ENCODE results near the gene NCSTN.

The NCSTN gene

GRCh38 chr1:160351629-160352028 is 8.4 kb downstream of the NCSTN start:
- DNase-seq (ENCODE audit: low spot score): no peak

DNA sequence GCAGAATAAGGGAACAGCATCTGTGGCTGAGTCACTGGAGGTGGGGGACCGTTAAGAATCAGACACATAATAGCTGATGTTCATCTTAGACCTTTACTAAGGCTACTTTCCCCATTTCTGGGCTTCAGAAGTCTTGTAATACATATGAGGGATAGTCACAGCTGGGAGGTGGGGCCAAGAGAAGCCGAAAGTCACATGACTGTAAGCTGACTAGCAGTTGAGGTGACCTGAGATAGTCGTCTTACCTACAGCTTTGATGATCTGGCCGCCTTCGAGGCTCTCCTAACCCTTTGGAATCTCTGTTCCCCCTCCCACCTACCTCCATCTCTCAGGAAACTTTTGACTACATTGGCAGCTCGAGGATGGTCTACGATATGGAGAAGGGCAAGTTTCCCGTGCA is 9.4 kb downstream of the NCSTN start:
- no peak for DNase-seq (ENCODE audit: low spot score)

- DNase-seq (ENCODE audit: low spot score): no peak
Measured at GRCh38 chr1:160353223-160353622, 10.0 kb downstream of the NCSTN start.

DNA sequence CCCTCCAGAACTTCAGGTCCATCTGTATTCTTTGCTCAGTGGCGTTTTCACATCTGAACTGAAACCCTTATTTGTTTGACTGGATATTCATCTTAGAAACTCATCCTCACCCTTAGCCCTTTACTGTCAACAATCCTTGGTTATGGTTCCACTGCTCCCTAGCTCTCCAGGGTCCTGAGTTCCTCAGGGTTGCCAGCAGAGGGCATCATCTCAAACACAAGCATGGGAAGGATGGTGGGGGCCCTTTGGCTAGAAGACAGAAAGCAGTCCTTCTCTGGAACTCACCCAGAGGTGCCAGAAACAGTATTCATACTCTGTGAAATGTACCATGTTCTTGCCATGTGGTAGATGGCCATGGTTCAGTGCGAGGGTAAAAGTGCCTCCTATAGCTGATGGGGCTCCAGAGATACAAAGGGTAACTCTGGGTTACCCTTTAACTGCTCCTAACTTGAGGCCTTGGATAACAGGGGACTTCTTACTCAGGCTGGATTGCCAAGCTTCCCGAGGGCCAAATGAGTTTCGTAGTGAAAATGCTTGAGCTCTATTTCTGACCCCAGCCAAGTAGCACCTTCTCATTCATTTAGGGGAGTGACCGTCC is 11.3 kb downstream of the NCSTN start:
- DNase-seq (ENCODE audit: low spot score): peak; percentile 51

DNA sequence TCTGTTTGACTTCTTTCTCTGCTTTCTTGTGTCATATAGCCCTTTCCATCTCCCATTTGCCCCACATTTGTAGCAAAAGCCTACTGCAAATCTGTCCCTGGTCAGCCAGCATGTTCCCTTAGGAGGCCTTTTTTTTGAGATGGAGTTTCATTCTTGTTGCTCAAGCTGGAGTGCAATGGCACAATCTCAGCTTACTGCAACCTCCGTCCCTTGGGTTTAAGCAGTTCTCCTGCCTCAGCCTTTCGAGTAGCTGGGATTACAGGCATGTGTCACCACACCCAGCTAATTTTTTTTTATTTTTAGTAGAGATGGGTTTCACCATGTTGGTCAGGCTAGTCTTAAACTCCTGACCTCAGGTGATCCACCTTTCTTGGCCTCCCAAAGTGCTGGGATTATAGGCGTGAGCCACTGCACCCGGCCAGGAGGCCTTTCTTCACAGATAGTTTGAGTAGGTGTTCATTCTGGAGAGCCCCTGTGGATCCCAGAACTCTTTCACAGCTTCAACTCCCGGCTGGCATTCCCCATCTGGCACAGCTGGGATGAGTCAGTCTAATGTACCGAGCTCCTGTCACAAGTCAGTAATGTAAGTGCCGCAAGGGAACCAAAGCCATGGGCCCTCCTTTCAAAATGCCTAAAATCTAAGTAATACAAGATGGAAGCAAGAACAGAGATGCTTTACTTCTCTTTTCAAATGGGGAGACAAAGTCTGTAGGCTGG is 14.3 kb downstream of the NCSTN start:
- no peak for DNase-seq (ENCODE audit: low spot score)

GRCh38 chr1:160358073-160358472 is 14.9 kb downstream of the NCSTN start:
- DNase-seq (ENCODE audit: low spot score): no peak

- DNase-seq (ENCODE audit: low spot score): no peak
Measured at GRCh38 chr1:160359559-160360226, 16.5 kb downstream of the NCSTN start.

- DNase-seq (ENCODE audit: low spot score): no peak
Measured at GRCh38 chr1:160360227-160360695, 17.1 kb downstream of the NCSTN start.

- no peak for DNase-seq (ENCODE audit: low spot score)
Measured at GRCh38 chr1:160361199-160361598, 18.0 kb downstream of the NCSTN start.

GRCh38 chr1:160361814-160362167 is 18.6 kb downstream of the NCSTN start:
- no peak for DNase-seq (ENCODE audit: low spot score)

GRCh38 chr1:160362168-160362957 is 19.2 kb downstream of the NCSTN start:
- peak; percentile 24 for DNase-seq (ENCODE audit: low spot score)

DNA sequence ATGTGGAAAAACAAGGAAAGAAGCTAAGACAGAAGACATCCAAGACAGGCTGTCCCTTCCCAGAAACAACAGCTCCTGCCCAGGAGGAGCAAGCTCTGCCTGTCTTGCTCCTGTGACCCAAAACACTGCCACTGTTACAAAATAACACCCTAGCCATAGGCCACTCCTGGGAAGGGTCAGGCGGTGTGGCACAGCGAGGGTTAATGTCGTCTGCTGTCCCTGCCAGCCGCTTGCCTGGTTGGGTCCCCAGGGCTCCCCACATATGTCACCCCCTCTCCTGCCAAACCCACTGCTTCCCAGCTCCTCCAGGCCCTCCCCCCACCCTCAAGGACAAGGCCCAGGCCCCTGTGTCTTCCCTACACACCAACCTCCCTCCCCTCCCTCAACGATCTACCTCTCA is 19.8 kb downstream of the NCSTN start:
- peak; percentile 60 for DNase-seq (ENCODE audit: low spot score)

DNA sequence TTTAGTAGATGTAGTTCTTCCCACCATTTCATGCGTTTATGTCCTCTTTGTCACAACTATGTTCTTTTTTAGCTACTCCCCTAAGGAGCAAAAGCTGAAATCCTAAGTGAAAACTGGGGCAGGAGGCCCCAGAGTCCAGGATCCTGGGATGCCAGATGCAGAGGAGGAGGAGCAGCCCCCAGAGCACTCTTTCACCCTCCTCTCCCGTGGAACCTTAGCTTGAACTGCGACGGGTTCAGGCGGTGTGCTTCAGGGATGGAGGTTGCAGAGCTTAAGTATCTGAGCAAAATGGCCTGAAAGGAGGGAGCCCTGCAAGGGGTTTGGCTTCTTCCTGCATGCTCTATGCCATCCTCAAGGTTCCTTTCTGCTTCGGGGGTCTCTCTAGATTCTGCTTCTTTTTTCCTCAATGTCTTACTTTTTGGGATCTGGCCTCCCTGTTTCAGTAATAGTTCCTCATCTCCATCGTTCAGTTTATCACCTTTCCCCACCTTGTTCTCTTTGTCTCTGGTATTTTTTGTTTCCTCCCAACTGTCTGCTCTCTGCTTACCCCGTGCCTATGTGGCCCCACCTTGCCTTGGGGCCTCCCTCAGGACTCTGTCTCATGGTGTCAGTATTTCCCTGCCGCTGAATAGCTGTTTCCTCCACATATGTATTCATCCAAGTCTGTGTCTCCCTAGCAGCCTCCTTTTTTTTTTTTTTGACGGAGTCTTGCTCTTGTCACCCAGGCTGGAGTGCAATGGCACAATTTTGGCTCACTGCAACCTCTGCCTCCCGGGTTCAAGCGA is 21.0 kb downstream of the NCSTN start:
- no peak for DNase-seq (ENCODE audit: low spot score)

DNA sequence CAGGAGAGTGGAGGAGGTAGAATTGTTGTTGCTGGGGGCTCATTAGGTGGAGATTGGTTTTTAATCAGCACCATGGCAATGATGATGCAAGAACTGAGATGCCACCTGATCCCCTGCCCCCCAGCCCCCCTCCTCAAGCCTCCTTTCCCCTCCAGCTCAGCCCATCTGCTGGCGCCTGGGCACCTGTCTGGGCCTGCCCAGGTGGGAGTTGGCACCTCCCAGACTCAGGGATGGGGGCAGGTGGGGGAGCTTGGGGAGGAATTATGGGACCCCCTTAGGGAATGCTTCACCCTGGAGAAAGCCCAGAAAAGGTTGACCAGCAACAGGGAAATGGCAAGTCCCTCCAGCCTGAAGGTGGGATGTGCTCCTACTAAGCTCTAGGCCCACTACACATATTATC is 22.1 kb downstream of the NCSTN start:
- DNase-seq (ENCODE audit: low spot score): no peak

DNA sequence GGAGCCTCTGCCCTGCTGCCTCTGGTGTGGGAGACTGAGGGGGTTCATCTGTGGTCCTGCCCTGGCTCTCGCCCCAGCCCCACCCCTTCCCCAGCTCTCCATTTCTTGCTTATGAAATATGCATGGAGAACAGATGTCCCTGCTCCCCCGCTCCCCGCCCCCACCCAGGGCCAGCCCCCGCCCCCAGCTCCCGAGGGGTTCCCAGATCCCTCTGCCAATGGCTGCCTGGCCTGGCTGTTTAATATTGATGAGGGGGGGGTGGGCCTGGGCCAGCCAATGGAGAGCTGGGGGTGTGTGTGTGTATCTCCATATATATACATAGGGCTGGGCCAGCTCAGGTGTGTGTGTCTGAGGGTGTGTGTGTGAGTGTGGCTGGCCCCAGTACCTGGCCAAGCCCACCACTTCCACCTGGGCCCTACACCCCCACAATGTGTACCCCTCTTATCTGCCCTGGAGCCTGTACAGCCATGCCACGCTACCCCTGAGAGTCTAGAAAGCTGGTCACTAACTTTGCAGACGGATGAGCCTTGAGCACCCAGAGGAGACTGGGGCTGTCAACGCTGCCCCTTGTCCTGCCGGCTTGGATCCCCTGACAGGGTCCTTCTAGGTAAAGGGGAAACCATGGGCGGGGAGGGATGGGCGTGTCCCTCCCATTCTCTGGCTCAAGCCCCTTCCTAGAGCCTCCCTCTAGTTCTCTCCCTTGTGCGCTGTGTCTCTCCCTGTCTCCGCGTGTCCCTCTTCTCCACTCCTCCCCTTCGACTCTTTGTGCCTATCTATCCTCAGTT is 23.7 kb downstream of the NCSTN start, which contains the start of gene NHLH1:
Gene NHLH1 (plus strand): TSS at position 341 of the 785 bp plus-strand sequence. CDS start 3,661 bp downstream, outside the sequence.
- no peak for DNase-seq (ENCODE audit: low spot score)

DNA sequence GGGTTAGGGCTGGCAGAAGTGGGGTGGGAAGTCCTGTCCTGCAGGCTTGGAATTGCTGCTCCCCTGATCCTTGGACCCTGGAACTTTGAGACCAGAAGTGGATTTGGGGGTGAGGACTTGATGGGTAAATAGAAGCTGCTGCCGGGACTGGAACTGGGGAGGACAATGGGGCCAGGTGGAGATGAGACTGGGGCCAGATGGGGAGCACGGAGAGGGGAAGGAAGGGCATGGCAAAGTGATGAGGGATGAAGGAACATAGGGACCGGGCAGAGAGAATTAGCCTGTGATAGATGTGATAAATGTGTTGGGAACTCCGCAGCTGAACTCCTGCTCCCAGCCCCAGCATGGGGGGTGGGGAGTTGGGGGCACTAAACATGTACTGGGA is 24.3 kb downstream of the NCSTN start:
- no peak for DNase-seq (ENCODE audit: low spot score)

DNA sequence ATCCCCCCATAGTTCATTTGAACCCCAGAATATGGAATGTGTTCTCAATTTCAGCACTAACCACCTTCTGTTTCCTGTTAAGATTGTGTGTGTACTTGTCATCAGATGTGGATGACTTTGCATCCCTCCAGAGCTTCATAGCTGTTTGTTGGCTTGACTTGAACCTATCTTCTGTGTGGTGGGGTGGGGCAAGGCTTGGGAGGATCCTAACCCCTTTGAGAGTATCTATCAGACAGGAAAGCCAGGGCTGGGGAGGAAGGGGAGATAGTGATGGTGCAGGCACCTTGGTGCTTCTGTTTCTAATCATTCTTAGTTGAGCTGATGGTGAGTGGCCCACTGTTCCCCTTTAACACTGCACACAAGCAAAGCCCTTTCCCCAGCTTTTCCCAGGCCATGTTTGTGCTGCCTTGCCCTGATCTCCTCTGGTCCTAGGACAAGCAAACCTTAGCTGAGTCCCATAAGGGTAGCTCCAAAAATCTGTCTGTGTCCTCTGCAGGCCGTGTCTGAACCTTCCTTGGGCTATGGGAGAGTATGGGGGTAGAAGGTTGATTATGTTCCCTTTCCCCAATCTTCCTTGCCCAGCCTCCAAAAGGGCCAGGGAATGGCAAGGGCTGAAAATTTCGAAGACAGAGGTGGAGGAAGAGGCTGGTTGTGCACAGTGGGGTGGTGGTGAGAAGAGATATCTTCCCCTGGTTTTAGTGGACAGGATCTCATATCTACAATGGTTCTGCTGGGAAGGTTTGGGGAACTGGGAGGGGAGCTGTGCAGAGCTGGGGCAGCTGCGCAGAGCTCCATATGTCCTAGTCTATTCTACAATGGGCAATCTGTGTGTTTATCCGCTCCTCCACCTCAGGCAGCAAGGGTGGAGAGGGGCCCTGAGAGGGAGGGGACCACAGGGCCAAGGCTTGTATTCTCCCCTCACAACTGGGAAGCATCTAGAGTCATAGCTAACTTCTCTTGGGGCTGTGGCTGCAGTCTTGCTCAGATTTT is 25.0 kb downstream of the NCSTN start:
- no peak for DNase-seq (ENCODE audit: low spot score)

DNA sequence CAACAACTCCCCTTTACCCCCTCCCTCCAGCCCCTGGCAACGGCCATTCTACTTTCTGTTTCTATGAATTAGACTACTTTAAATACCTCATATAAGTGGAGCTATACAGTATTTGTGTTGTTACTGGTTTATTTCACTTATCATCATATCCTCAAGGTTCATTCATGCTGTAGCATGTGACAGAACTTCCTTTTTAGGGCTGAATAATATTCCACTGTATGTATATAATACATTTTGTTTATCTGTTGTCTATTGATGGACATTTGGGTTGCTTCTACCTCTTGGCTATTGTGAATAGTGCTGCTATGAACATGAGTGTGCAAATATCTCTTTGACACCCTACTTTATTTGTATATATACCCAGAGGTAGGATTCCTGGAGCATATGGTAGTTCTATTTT is 25.9 kb downstream of the NCSTN start:
- no peak for DNase-seq (ENCODE audit: low spot score)

DNA sequence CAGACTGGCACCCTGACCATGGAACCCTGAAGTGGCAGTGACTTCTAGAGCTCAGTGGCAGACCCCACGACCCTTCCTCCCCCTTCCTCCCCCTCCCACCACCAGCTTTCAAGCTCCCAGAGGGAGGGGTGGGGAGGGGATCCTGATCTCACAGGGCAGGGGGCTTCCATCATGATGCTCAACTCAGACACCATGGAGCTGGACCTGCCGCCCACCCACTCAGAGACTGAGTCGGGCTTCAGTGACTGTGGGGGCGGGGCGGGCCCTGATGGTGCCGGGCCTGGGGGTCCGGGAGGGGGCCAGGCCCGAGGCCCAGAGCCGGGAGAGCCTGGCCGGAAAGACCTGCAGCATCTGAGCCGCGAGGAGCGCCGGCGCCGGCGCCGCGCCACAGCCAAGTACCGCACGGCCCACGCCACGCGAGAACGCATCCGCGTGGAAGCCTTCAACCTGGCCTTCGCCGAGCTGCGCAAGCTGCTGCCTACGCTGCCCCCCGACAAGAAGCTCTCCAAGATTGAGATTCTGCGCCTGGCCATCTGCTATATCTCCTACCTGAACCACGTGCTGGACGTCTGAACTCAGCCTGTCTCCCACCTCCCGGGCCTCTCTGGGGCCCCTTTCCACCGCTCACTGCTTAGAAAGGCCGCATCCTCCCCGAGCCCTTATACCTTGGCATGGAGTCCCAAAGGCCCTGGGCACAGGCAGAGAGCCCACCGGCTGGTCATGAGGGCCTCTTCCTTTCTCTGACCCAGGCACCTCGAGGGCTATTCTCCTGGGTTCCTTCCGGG is 27.6 kb downstream of the NCSTN start:
- DNase-seq (ENCODE audit: low spot score): no peak
